ENCODE data around the gene ADAMTS18. TPM values are rescaled to one million over a fixed set of nuclear protein-coding genes. Genes with fewer than 3 reads are reported as not detected.

ADAMTS18 gene
- total and polyA plus RNA-seq, 9 of the 15 experiments (the other 6 are each of a cell fraction or from before 2014, with no cell fraction given) = not detected

DNA sequence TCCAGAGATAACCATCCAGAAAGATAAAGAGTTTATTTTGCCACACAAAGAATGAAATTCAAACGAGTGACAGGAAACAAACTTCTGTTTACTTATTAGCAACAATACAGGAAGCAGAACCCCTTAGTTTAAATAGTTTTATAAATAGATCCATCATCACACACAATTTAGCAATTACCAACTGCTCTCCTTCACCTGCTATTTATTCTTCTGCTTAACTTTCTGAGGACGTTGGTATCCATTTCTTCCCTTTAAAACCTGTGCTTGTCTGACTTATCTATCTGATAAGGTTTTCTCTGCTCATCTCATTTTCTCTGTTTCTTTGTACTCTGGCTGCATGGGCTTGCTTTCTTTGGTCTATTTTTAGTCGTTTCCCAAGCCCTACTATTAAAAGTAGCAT lies 4.3 kb upstream of the ADAMTS18 start:
- H3K9ac ChIP-seq (ENCODE audit: insufficient read depth in 1 of 2, low read depth in 2 of 2, low read length in 2 of 2) = no peak overlapping the region
- no peaks in the 10 kb centered on the region for H3K9me1 ChIP-seq (ENCODE audit: control insufficient read depth, insufficient read depth, low read length)
- H3K27me3 ChIP-seq (ENCODE audit: control insufficient read depth in 2 of 2, insufficient read depth in 2 of 2, low read length in 2 of 2) = peaks cover 0 to 13% of the 10 kb centered on the region in 2 experiments; a peak in 1 of 5 replicates
- H3K9me3 ChIP-seq (replicated peaks; ENCODE audit: control insufficient read depth, insufficient read depth, low read depth, low read length) = no peaks in the 10 kb centered on the region
- no peaks in the 10 kb centered on the region for H3K79me2 ChIP-seq (ENCODE audit: control insufficient read depth, insufficient read depth, low read length)
- intact Hi-C loops (cut with micrococcal nuclease) (no loop called here), in situ Hi-C loops (cut with MboI) (no loop called here)
- DNase-seq (ENCODE audit: extremely low read depth in 1 of 4, low spot score in 3 of 4) (no peak), FAIRE-seq (no peak), ATAC-seq (no peak)
- no peak overlapping the region for H2AFZ ChIP-seq (ENCODE audit: low read depth, low read length)
- no peaks in the 10 kb centered on the region for H3K36me3 ChIP-seq (ENCODE audit: control insufficient read depth, insufficient read depth, low read length)
- WGBS (ENCODE audit: insufficient coverage, low coverage, missing lambda C conversion rate) = 2% methylated on average over 3 of the region's 3 CpGs
- ChIA-PET CTCF (ENCODE audit: low intra/inter-chr PET ratio) (no interaction called here), POLR2A (no interaction called here)
- TF ChIP-seq SLC30A9 (CRISPR knock-in tag; IDR thresholded peaks at IDR 0.05) (no peak), HDAC6 (IDR thresholded peaks at IDR 0.05; ENCODE audit: low read depth, low read length) (no peak), NR2F6 (CRISPR knock-in tag; IDR thresholded peaks at IDR 0.05) (no peak), BRF1 (IDR thresholded peaks at IDR 0.05; ENCODE audit: borderline replicate concordance, extremely low read depth, insufficient read length) (no peak), SMARCE1 (IDR thresholded peaks at IDR 0.05) (no peak), CBFA2T3 (IDR thresholded peaks at IDR 0.05) (no peak), NFYB (IDR thresholded peaks at IDR 0.05; ENCODE audit: extremely low read depth, insufficient read length) (no peak)
- TF ChIP-seq, protein P1, sequence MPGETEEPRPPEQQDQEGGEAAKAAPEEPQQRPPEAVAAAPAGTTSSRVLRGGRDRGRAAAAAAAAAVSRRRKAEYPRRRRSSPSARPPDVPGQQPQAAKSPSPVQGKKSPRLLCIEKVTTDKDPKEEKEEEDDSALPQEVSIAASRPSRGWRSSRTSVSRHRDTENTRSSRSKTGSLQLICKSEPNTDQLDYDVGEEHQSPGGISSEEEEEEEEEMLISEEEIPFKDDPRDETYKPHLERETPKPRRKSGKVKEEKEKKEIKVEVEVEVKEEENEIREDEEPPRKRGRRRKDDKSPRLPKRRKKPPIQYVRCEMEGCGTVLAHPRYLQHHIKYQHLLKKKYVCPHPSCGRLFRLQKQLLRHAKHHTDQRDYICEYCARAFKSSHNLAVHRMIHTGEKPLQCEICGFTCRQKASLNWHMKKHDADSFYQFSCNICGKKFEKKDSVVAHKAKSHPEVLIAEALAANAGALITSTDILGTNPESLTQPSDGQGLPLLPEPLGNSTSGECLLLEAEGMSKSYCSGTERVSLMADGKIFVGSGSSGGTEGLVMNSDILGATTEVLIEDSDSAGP (CRISPR knock-in tag; IDR thresholded peaks at IDR 0.05) = no peak
- TF ChIP-seq, protein P2, sequence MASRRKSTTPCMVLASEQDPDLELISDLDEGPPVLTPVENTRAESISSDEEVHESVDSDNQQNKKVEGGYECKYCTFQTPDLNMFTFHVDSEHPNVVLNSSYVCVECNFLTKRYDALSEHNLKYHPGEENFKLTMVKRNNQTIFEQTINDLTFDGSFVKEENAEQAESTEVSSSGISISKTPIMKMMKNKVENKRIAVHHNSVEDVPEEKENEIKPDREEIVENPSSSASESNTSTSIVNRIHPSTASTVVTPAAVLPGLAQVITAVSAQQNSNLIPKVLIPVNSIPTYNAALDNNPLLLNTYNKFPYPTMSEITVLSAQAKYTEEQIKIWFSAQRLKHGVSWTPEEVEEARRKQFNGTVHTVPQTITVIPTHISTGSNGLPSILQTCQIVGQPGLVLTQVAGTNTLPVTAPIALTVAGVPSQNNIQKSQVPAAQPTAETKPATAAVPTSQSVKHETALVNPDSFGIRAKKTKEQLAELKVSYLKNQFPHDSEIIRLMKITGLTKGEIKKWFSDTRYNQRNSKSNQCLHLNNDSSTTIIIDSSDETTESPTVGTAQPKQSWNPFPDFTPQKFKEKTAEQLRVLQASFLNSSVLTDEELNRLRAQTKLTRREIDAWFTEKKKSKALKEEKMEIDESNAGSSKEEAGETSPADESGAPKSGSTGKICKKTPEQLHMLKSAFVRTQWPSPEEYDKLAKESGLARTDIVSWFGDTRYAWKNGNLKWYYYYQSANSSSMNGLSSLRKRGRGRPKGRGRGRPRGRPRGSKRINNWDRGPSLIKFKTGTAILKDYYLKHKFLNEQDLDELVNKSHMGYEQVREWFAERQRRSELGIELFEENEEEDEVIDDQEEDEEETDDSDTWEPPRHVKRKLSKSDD (conservative IDR thresholded peaks at IDR 0.05; ENCODE audit: low read length) = no peak
- no TSS peak for BruUV-seq (replicated peaks)
- H3K27ac ChIP-seq (ENCODE audit: extremely low read depth, low read depth, low read length) = no peak overlapping the region
- H3K4me2 ChIP-seq (ENCODE audit: insufficient read depth, low read length) = no peak overlapping the region
- H4K20me1 ChIP-seq (replicated peaks; ENCODE audit: control insufficient read depth, insufficient read depth, low read length) = no peaks in the 10 kb centered on the region; the same call in 1 of the 2 replicates
- H3K4me1 ChIP-seq (replicated peaks in 1 of 2; ENCODE audit: control insufficient read depth in 2 of 2, insufficient read depth in 2 of 2, low read length in 2 of 2) = no peaks in the 10 kb centered on the region
- H3K4me3 ChIP-seq = no peak overlapping the region
